Stimulated activated CD4-positive, alpha-beta T cell treated with anti-CD3 and anti-CD28 coated beads, TNF-alpha, amount 100 ng/mL, for 24 hours (primary cell): ENCODE measurements around the gene CHML.
A peak's percentile ranks its signal among the peaks of the same experiment; 100 is the strongest.
"Not testable (repeated sequence)": the region's sequence is repeated elsewhere in the genome, so short reads cannot be mapped to it uniquely, and the experiment has no call there.

ENCODE experiments used
- DNase-seq, 3 experiments: peaks; one replicate each; pipeline ENCODE4 v3.0.0-alpha.2; 2020; ENCODE audit warnings: low read depth in 3 of 3

Gene CHML

GRCh38 chr1:241640149-241640866, at the start of gene CHML, which contains the start of gene OPN3:
CHML (minus strand) TSS chr1:241640369; CDS start chr1:241635766, 4,603 bp downstream.
OPN3 (minus strand) TSS chr1:241640369; CDS start chr1:241640254, 115 bp downstream.
- peak; percentile 78 to 94 (median 91) for DNase-seq

GRCh38 chr1:241688940-241689368, 48.8 kb upstream of the CHML start:
- no peak for DNase-seq

GRCh38 chr1:241684108-241684507, 43.9 kb upstream of the CHML start:
- no peak for DNase-seq

GRCh38 chr1:241682921-241683320, 42.8 kb upstream of the CHML start:
- DNase-seq = no peak

- DNase-seq = not testable (repeated sequence)
Observed at GRCh38 chr1:241681861-241682448, 41.8 kb upstream of the CHML start.

GRCh38 chr1:241679961-241680360, 39.8 kb upstream of the CHML start:
- no peak for DNase-seq

- no peak for DNase-seq
Observed at GRCh38 chr1:241679404-241679803, 39.2 kb upstream of the CHML start.

GRCh38 chr1:241678536-241678935, 38.4 kb upstream of the CHML start:
- no peak for DNase-seq

- DNase-seq = peak in 1 of 3 experiments; percentile 14
Observed at GRCh38 chr1:241677201-241677600, 37.0 kb upstream of the CHML start.

GRCh38 chr1:241675983-241676382, 35.8 kb upstream of the CHML start:
- DNase-seq = no peak

- DNase-seq = no peak
Observed at GRCh38 chr1:241674805-241675384, 34.7 kb upstream of the CHML start.

GRCh38 chr1:241672301-241672700, 32.1 kb upstream of the CHML start:
- no peak for DNase-seq

GRCh38 chr1:241666419-241666818, 26.2 kb upstream of the CHML start:
- DNase-seq = no peak

GRCh38 chr1:241660424-241660972, 20.3 kb upstream of the CHML start:
- no peak for DNase-seq

GRCh38 chr1:241659016-241659415, 18.8 kb upstream of the CHML start:
- not testable (repeated sequence) for DNase-seq

- no peak for DNase-seq
Observed at GRCh38 chr1:241658081-241658793, 18.1 kb upstream of the CHML start.

GRCh38 chr1:241654641-241655040, 14.5 kb upstream of the CHML start:
- DNase-seq = no peak

- no peak for DNase-seq
Observed at GRCh38 chr1:241654019-241654418, 13.8 kb upstream of the CHML start.

GRCh38 chr1:241652012-241652411, 11.8 kb upstream of the CHML start, which contains the start of gene WDR64:
WDR64 (plus strand) TSS chr1:241652281; CDS start chr1:241652485, 204 bp downstream.
- no peak for DNase-seq

- no peak for DNase-seq
Observed at GRCh38 chr1:241648159-241648558, 8.0 kb upstream of the CHML start.

GRCh38 chr1:241647658-241648057, 7.5 kb upstream of the CHML start:
- no peak for DNase-seq

- no peak for DNase-seq
Observed at GRCh38 chr1:241646201-241646600, 6.0 kb upstream of the CHML start.
